ENCODE data around the gene HOXC9.

The HOXC9 gene

GRCh38 chr12:54015018-54015931, 15.3 kb downstream of the HOXC9 start:
- ATAC-seq = no peak
- no peak for DNase-seq

GRCh38 chr12:54016051-54016450, 16.1 kb downstream of the HOXC9 start:
- DNase-seq = no peak

GRCh38 chr12:54016478-54016964, 16.6 kb downstream of the HOXC9 start:
- ATAC-seq (no peak), DNase-seq (no peak)

More at GRCh38 chr12:54016051-54016450, 16.1 kb downstream of the HOXC9 start:
- ATAC-seq = no peak

GRCh38 chr12:54017027-54017788, 17.2 kb downstream of the HOXC9 start:
- DNase-seq (no peak), ATAC-seq (peak; percentile 36)

- ATAC-seq = peak; percentile 78
- DNase-seq = peak; percentile 77
These were observed 18.0 kb downstream of the HOXC9 start for GRCh38 chr12:54017878-54018467.

GRCh38 chr12:54018468-54018984, 18.6 kb downstream of the HOXC9 start:
- DNase-seq = no peak
- ATAC-seq = no peak

- no peak for ATAC-seq
- no peak for DNase-seq
These were observed 19.3 kb downstream of the HOXC9 start for GRCh38 chr12:54019091-54019811.

- DNase-seq (no peak), ATAC-seq (no peak)
These were observed 20.1 kb downstream of the HOXC9 start for GRCh38 chr12:54019924-54020590.

- no peak for ATAC-seq
These were observed 20.8 kb downstream of the HOXC9 start for GRCh38 chr12:54020591-54021405.

GRCh38 chr12:54021432-54022013, 21.6 kb downstream of the HOXC9 start:
- no peak for DNase-seq
- no peak for ATAC-seq

More at GRCh38 chr12:54020591-54021405, 20.8 kb downstream of the HOXC9 start:
- DNase-seq = no peak

GRCh38 chr12:54022960-54023884, 23.3 kb downstream of the HOXC9 start:
- no peak for ATAC-seq
- no peak for DNase-seq

GRCh38 chr12:54024127-54024526, 24.2 kb downstream of the HOXC9 start:
- DNase-seq = no peak
- no peak for ATAC-seq

- ATAC-seq (no peak), DNase-seq (no peak)
These were observed 24.8 kb downstream of the HOXC9 start for GRCh38 chr12:54024581-54025305.

- no peak for DNase-seq
- ATAC-seq = no peak
These were observed 25.8 kb downstream of the HOXC9 start for GRCh38 chr12:54025499-54026405.

GRCh38 chr12:54026640-54027441, 26.9 kb downstream of the HOXC9 start:
- DNase-seq = no peak
- no peak for ATAC-seq

- DNase-seq (no peak), ATAC-seq (no peak)
These were observed 27.5 kb downstream of the HOXC9 start for GRCh38 chr12:54027442-54027786.
